GM18951 (cell line): ENCODE measurements around the gene DDA1.
"Not testable (repeated sequence)": the region's sequence is repeated elsewhere in the genome, so short reads cannot be mapped to it uniquely, and the experiment has no call there.

Experiments
- POLR2A ChIP-seq: IDR thresholded peaks from 4 replicates; pipeline ENCODE4 v1.6.1; 2011; ENCODE audit warnings: mild to moderate bottlenecking; ENCODE audit not compliant: insufficient read length, insufficient read depth; ENCODE audit errors: extremely low read depth
- in situ Hi-C: fragments of 300-500 bp; cut with MboI; formaldehyde crosslinking; loops from one replicate; pipeline ENCODE4 v1.12.0; 2022; ENCODE audit warnings: low sequenced_read_pairs, mixed read lengths, inconsistent platforms; ENCODE audit not compliant: unreplicated experiment

DDA1 gene

GRCh38 chr19:17309198-17309964 is at the start of gene DDA1:
Gene DDA1, plus strand, starts transcription at chr19:17309563. Its CDS starts 92 bp downstream, at chr19:17309655.
- TF ChIP-seq POLR2A: peak; percentile 71
- in situ Hi-C loops: no loop called here

- in situ Hi-C loops: no loop called here
- no peak for TF ChIP-seq POLR2A
Observed at GRCh38 chr19:17259934-17260333, 49.4 kb upstream of the DDA1 start.

- in situ Hi-C loops: no loop called here
- no peak for TF ChIP-seq POLR2A
Observed at GRCh38 chr19:17260842-17261325, 48.5 kb upstream of the DDA1 start.

- in situ Hi-C loops: no loop called here
- no peak for TF ChIP-seq POLR2A
Observed at GRCh38 chr19:17262557-17262956, 46.8 kb upstream of the DDA1 start.

GRCh38 chr19:17263712-17264640 is 45.4 kb upstream of the DDA1 start:
- no peak for TF ChIP-seq POLR2A
- in situ Hi-C loops: no loop called here

GRCh38 chr19:17264641-17264979 is 44.8 kb upstream of the DDA1 start, which contains the start of gene USHBP1:
Gene USHBP1, minus strand, starts transcription at chr19:17264745. Its CDS starts 446 bp downstream, at chr19:17264299.
- in situ Hi-C loops: no loop called here
- no peak for TF ChIP-seq POLR2A

GRCh38 chr19:17266026-17266425 is 43.3 kb upstream of the DDA1 start:
- in situ Hi-C loops: no loop called here
- TF ChIP-seq POLR2A: no peak

- in situ Hi-C loops: no loop called here
Observed at GRCh38 chr19:17266589-17266974, 42.8 kb upstream of the DDA1 start.

GRCh38 chr19:17266975-17267788 is 42.2 kb upstream of the DDA1 start, which contains the start of gene BABAM1:
Gene BABAM1, plus strand, starts transcription at chr19:17267443. Its CDS starts 1,364 bp downstream, at chr19:17268807.
- peak; percentile 76 for TF ChIP-seq POLR2A
- in situ Hi-C loops: no loop called here

More at GRCh38 chr19:17266589-17266974, 42.8 kb upstream of the DDA1 start:
- peak; percentile 38 for TF ChIP-seq POLR2A

- in situ Hi-C loops: no loop called here
- no peak for TF ChIP-seq POLR2A
Observed at GRCh38 chr19:17268754-17269153, 40.6 kb upstream of the DDA1 start.

- in situ Hi-C loops: not testable (repeated sequence)
Observed at GRCh38 chr19:17274892-17275291, 34.5 kb upstream of the DDA1 start.

GRCh38 chr19:17275441-17276175 is 33.8 kb upstream of the DDA1 start:
- no peak for TF ChIP-seq POLR2A
- in situ Hi-C loops: no loop called here
